SK-N-SH (cell line): Measurements from ENCODE around the gene TRMU. TPM values are rescaled to one million over a fixed set of nuclear protein-coding genes. Genes with fewer than 3 reads are reported as not detected.

Experiments used
- CTCF ChIA-PET: fragments of 300-600, 350-600 bp; formaldehyde crosslinking; extraction: SDS; loops from one replicate; lab custom pipeline; 2021; lab: Yijun Ruan, JAX
- POLR2A ChIA-PET: fragments of 350-600 bp; sonication (Branson Sonifier 250); formaldehyde crosslinking; extraction: SDS; loops from one replicate; lab custom pipeline; 2020; ENCODE audit warnings: antibody characterized with exemption, inconsistent platforms; lab: Yijun Ruan, JAX
- DNase-seq: peaks from one replicate; pipeline ENCODE4 v3.0.0; 2012
- H2AFZ ChIP-seq: fragments of 200-600 bp; sonication (generic); 2 replicates; pipeline ENCODE4 v1.8.1; 2016; ENCODE audit warnings: antibody characterized with exemption, mild to moderate bottlenecking, low read depth
- H3F3A ChIP-seq: fragments of 200-600 bp; sonication (generic); replicated peaks from 2 replicates; pipeline ENCODE3; 2016; ENCODE audit warnings: antibody characterized with exemption, mild to moderate bottlenecking; ENCODE audit not compliant: insufficient read depth
- H3K27ac ChIP-seq, 2 experiments: fragments of 200-500 bp in 1 of 2; fragments of 200-600 bp in 1 of 2; sonication (Bioruptor generic) in 1 of 2; sonication (generic), shearing (Covaris generic) in 1 of 2; 2 replicates each; pipeline versions ENCODE4 v1.5.1 to v1.6.1; 2014 to 2016; ENCODE audit warnings: low read depth in 2 of 2, inconsistent platforms in 1 of 2, low read length in 1 of 2, mild to moderate bottlenecking in 1 of 2, mixed read lengths in 1 of 2
- H3K27me3 ChIP-seq: fragments of 200-600 bp; sonication (generic), shearing (Covaris generic); 2 replicates; pipeline ENCODE4 v1.6.1; 2016; ENCODE audit warnings: mixed run types; ENCODE audit not compliant: insufficient read depth
- H3K36me3 ChIP-seq, 2 experiments: fragments of 200-500 bp in 1 of 2; fragments of 200-600 bp in 1 of 2; sonication (Bioruptor generic) in 1 of 2; sonication (generic) in 1 of 2; replicated peaks in 1 of 2; 2 replicates each; pipeline versions ENCODE3 to v1.5.1; 2014 to 2016; ENCODE audit warnings: low read length in 1 of 2, mild to moderate bottlenecking in 1 of 2; ENCODE audit not compliant: insufficient read depth in 2 of 2, control insufficient read depth in 1 of 2
- H3K4me1 ChIP-seq, 2 experiments: fragments of 200-500 bp in 1 of 2; fragments of 200-600 bp in 1 of 2; sonication (Bioruptor generic) in 1 of 2; sonication (generic), shearing (Covaris generic) in 1 of 2; 2 replicates each; pipeline versions ENCODE4 v1.5.1 to v1.6.1; 2014 to 2016; ENCODE audit warnings: low read depth in 1 of 2, low read length in 1 of 2, mixed run types in 1 of 2; ENCODE audit not compliant: insufficient read depth in 2 of 2, control insufficient read depth in 1 of 2
- H3K4me2 ChIP-seq: fragments of 200-600 bp; sonication (generic), shearing (Covaris generic); 2 replicates; pipeline ENCODE4 v1.6.1; 2017; ENCODE audit warnings: mixed run types
- H3K4me3 ChIP-seq, 2 experiments: fragments of 200-500 bp in 1 of 2; fragments of 200-600 bp in 1 of 2; sonication (Bioruptor generic) in 1 of 2; sonication (generic), shearing (Covaris generic) in 1 of 2; 2 replicates each; pipeline versions ENCODE4 v1.5.1 to v1.8.1; 2014 to 2016; ENCODE audit warnings: low read depth in 2 of 2, inconsistent platforms in 1 of 2, low read length in 1 of 2, mild to moderate bottlenecking in 1 of 2, mixed read lengths in 1 of 2, moderate library complexity in 1 of 2
- H3K79me2 ChIP-seq: fragments of 200-600 bp; sonication (generic); 2 replicates; pipeline ENCODE4 v1.8.1; 2017; ENCODE audit warnings: mild to moderate bottlenecking; ENCODE audit not compliant: insufficient read depth
- H3K9ac ChIP-seq: fragments of 200-600 bp; sonication (generic); 2 replicates; pipeline ENCODE4 v1.6.1; 2017; ENCODE audit warnings: mixed run types
- H3K9me2 ChIP-seq: fragments of 200-600 bp; sonication (generic); 2 replicates; pipeline ENCODE4 v1.6.1; 2017; ENCODE audit warnings: mixed run types
- H3K9me3 ChIP-seq: fragments of 200-600 bp; sonication (generic); 2 replicates; pipeline ENCODE4 v1.6.1; 2017; ENCODE audit warnings: mixed run types, mild to moderate bottlenecking, moderate library complexity
- H4K20me1 ChIP-seq: fragments of 200-600 bp; sonication (generic); 2 replicates; pipeline ENCODE4 v1.6.1; 2017; ENCODE audit warnings: mild to moderate bottlenecking, mixed run types; ENCODE audit not compliant: insufficient read depth
- CHD2 ChIP-seq: fragments of 150-350 bp; IDR thresholded peaks from 2 replicates; pipeline ENCODE4 v1.6.1; 2018; ENCODE audit warnings: low read length; ENCODE audit not compliant: partially characterized antibody
- CTCF ChIP-seq: fragments of 200-600 bp; sonication (generic); IDR thresholded peaks from 2 replicates; pipeline ENCODE4 v1.6.1; 2017; ENCODE audit warnings: antibody characterized with exemption, mild to moderate bottlenecking, moderate library complexity
- FOSL2 ChIP-seq: IDR thresholded peaks from 2 replicates; pipeline ENCODE4 v1.4.0; 2012; ENCODE audit warnings: low read depth, mild to moderate bottlenecking, moderate library complexity, borderline replicate concordance
- GABPA ChIP-seq: IDR thresholded peaks from 2 replicates; pipeline ENCODE4 v1.4.0; 2012; ENCODE audit warnings: low read depth, mild to moderate bottlenecking
- IRF3 ChIP-seq: fragments of 150-350 bp; IDR thresholded peaks from 2 replicates; pipeline ENCODE4 v1.6.1; 2016; ENCODE audit warnings: mild to moderate bottlenecking, low read depth, low read length
- MAX ChIP-seq: IDR thresholded peaks from 2 replicates; pipeline ENCODE4 v1.4.0; 2012; ENCODE audit warnings: low read depth
- MXI1 ChIP-seq: IDR thresholded peaks from 2 replicates; pipeline ENCODE4 v1.6.1; 2012; ENCODE audit warnings: mild to moderate bottlenecking, low read depth, low read length, improper control_type of control experiment
- NFIC ChIP-seq: IDR thresholded peaks from 2 replicates; pipeline ENCODE4 v1.4.0; 2012; ENCODE audit warnings: borderline replicate concordance
- POLR2AphosphoS5 ChIP-seq: IDR thresholded peaks from 2 replicates; pipeline ENCODE4 v1.6.1; 2012; ENCODE audit warnings: low read depth, low read length
- RAD21 ChIP-seq: IDR thresholded peaks from 2 replicates; pipeline ENCODE4 v1.6.1; 2012; ENCODE audit warnings: mild to moderate bottlenecking, low read length
- RCOR1 ChIP-seq: fragments of 150-350 bp; IDR thresholded peaks from 2 replicates; pipeline ENCODE4 v1.6.1; 2017; ENCODE audit warnings: antibody characterized with exemption, low read length
- RXRA ChIP-seq: IDR thresholded peaks from 2 replicates; pipeline ENCODE4 v1.4.0; 2012; ENCODE audit warnings: low read depth, mild to moderate bottlenecking, borderline replicate concordance
- SIN3A ChIP-seq: IDR thresholded peaks from 2 replicates; pipeline ENCODE4 v1.6.1; 2012; ENCODE audit warnings: low read depth, mild to moderate bottlenecking, low read length, moderate library complexity, borderline replicate concordance
- SMC3 ChIP-seq: IDR thresholded peaks from 2 replicates; pipeline ENCODE4 v1.6.1; 2012; ENCODE audit warnings: low read depth, low read length, improper control_type of control experiment
- TAF1 ChIP-seq: IDR thresholded peaks from 2 replicates; pipeline ENCODE4 v1.6.1; 2012; ENCODE audit warnings: low read depth, mild to moderate bottlenecking, low read length, moderate library complexity, borderline replicate concordance
- TCF12 ChIP-seq: IDR thresholded peaks from 2 replicates; pipeline ENCODE4 v1.4.0; 2012
- USF1 ChIP-seq: IDR thresholded peaks from 2 replicates; pipeline ENCODE4 v1.4.0; 2012; ENCODE audit warnings: low read depth, borderline replicate concordance
- ZBTB33 ChIP-seq: IDR thresholded peaks from 2 replicates; pipeline ENCODE4 v1.4.0; 2012; ENCODE audit warnings: low read depth, borderline replicate concordance
- WGBS: methylation state at CpG from one replicate; pipeline ENCODE4 v1.1.6; 2017; ENCODE audit warnings: low lambda C conversion rate; 5-methylcytosine and 5-hydroxymethylcytosine counted together
- polyA plus RNA-seq, 3 experiments: library from polyadenylated mRNA; depleted of rRNA; stranded (reverse); fragments of >200 nt; gene quantifications; 2 replicates each; pipeline ENCODE4 v1.2.3, GENCODE V29; 2012

TRMU gene
- polyA plus RNA-seq, 1 of the 3 experiments (the other 2 are of a cell fraction), result 47.1 TPM

GRCh38 chr22:46295277-46295971, 40.1 kb upstream of the TRMU start:
- Histone ChIP-seq H3K4me3 (peak overlapping the region; percentile 75 to 82; a peak in 3 of 4 replicates), H3K36me3 (peaks cover 8 to 9% of the 10 kb centered on the region in 2 experiments), H3K27me3 (no peaks in the 10 kb centered on the region), H3K9me3 (no peaks in the 10 kb centered on the region), H3K27ac (peak overlapping the region; percentile 74 to 90; a peak in 2 of 4 replicates), H3F3A (peaks cover 4% of the 10 kb centered on the region), H3K4me2 (peak overlapping the region; percentile 97), H3K9me2 (no peaks in the 10 kb centered on the region), H4K20me1 (no peaks in the 10 kb centered on the region), H3K9ac (peak overlapping the region; percentile 81; the same call in 1 of the 2 replicates), H3K4me1 (peaks cover 5 to 21% of the 10 kb centered on the region in 2 experiments; a peak in 3 of 4 replicates), H3K79me2 (peaks cover 36% of the 10 kb centered on the region), H2AFZ (0 out of 2 replicates have a peak overlapping the region, but pooled peaks have one; percentile 90)
- 94% methylated on average over 2 of the region's 4 CpGs for WGBS
- CTCF ChIA-PET, result interaction anchor here (1.6 to 5.8 kb wide), 3 partner anchors 12 to 288 kb away, joined by 4 to 45 read pairs (median 6); no protein-coding TSS in a partner anchor
- POLR2A ChIA-PET, result interaction anchor here (0.5 to 1.6 kb wide), 5 partner anchors 9 to 802 kb away, joined by 3 to 8 read pairs (median 4); partner anchors contain the start of gene TTC38
- TF ChIP-seq SMC3, result no peak
- TF ChIP-seq MXI1, result no peak
- no peak for TF ChIP-seq RCOR1
- TF ChIP-seq SIN3A, result no peak
- TF ChIP-seq TAF1, result no peak
- no peak for TF ChIP-seq USF1
- no peak for TF ChIP-seq MAX
- TF ChIP-seq RXRA, result no peak
- no peak for TF ChIP-seq TCF12
- DNase-seq, result peak; percentile 47

GRCh38 chr22:46296257-46297150, 39.0 kb upstream of the TRMU start, which contains the start of gene GTSE1:
Gene GTSE1, plus strand, starts transcription at chr22:46296870. Its CDS starts 531 bp downstream, at chr22:46297401.
- Histone ChIP-seq H3K9ac (peak within 1 kb of the TSS; percentile 81), H3F3A (peaks cover 4% of the 10 kb centered on the region), H4K20me1 (no peaks in the 10 kb centered on the region), H3K4me2 (peak within 1 kb of the TSS; percentile 97), H3K36me3 (peaks cover 8 to 13% of the 10 kb centered on the region in 2 experiments), H3K9me2 (no peaks in the 10 kb centered on the region), H3K79me2 (peaks cover 47% of the 10 kb centered on the region), H2AFZ (peak within 1 kb of the TSS; percentile 90), H3K4me1 (peaks cover 5 to 21% of the 10 kb centered on the region in 2 experiments; a peak in 3 of 4 replicates), H3K9me3 (no peaks in the 10 kb centered on the region), H3K27ac (peak within 1 kb of the TSS; percentile 74 to 90), H3K27me3 (no peaks in the 10 kb centered on the region), H3K4me3 (peak within 1 kb of the TSS; percentile 75 to 82)
- WGBS, result 4% methylated on average over 29 of the region's 76 CpGs
- ChIA-PET CTCF (interaction anchor here (0.8 to 5.8 kb wide), 7 partner anchors 10 to 302 kb away, joined by 3 to 45 read pairs (median 4); no protein-coding TSS in a partner anchor), POLR2A (interaction anchor here (0.5 to 1.6 kb wide), 7 partner anchors 8 to 289 kb away, joined by 3 to 8 read pairs (median 4); partner anchors contain the start of gene TTC38)
- peak; percentile 99 for DNase-seq
- TF ChIP-seq POLR2AphosphoS5 (peak; percentile 82), RAD21 (peak; percentile 69), CHD2 (peak; percentile 89), NFIC (no peak), FOSL2 (no peak), GABPA (peak; percentile 63), ZBTB33 (no peak), MXI1 (peak; percentile 85), CTCF (peak; percentile 25; the same call in 1 of the 2 replicates), IRF3 (peak; percentile 31; the same call in 1 of the 2 replicates)
